WI38 (cell line): ENCODE measurements around the gene OCA2.
"Not testable (repeated sequence)": the region's sequence is repeated elsewhere in the genome, so short reads cannot be mapped to it uniquely, and the experiment has no call there.

Experiments
- H3K4me3 ChIP-seq: 2 replicates; pipeline ENCODE4 v1.5.1; 2011; ENCODE audit warnings: low read depth, mild to moderate bottlenecking, control low read depth, low read length
- CTCF ChIP-seq: IDR thresholded peaks from 2 replicates; pipeline ENCODE4 v1.5.1; 2012; ENCODE audit warnings: low read depth, mild to moderate bottlenecking, control low read depth, low read length

Gene OCA2

GRCh38 chr15:27770769-27771554 is 328.2 kb downstream of the OCA2 start:
- TF ChIP-seq CTCF = no peak
- no peak overlapping the region for H3K4me3 ChIP-seq

GRCh38 chr15:27770086-27770607 is 329.0 kb downstream of the OCA2 start:
- no peak for TF ChIP-seq CTCF
- no peak overlapping the region for H3K4me3 ChIP-seq

GRCh38 chr15:27769652-27770051 is 329.5 kb downstream of the OCA2 start:
- TF ChIP-seq CTCF = no peak

GRCh38 chr15:27768732-27769475 is 330.2 kb downstream of the OCA2 start:
- no peak for TF ChIP-seq CTCF
- H3K4me3 ChIP-seq = no peak overlapping the region

More at GRCh38 chr15:27769652-27770051, 329.5 kb downstream of the OCA2 start:
- no peak overlapping the region for H3K4me3 ChIP-seq

- no peak for TF ChIP-seq CTCF
- no peak overlapping the region for H3K4me3 ChIP-seq
These were observed 331.0 kb downstream of the OCA2 start for GRCh38 chr15:27767918-27768640.

GRCh38 chr15:27767430-27767829 is 331.7 kb downstream of the OCA2 start:
- not testable (repeated sequence) for H3K4me3 ChIP-seq

- no peak for TF ChIP-seq CTCF
- no peak overlapping the region for H3K4me3 ChIP-seq
These were observed 334.8 kb downstream of the OCA2 start for GRCh38 chr15:27764339-27764738.
